ENCODE data around the gene UVSSA. TPM values are rescaled to one million over a fixed set of nuclear protein-coding genes. Genes with fewer than 3 reads are reported as not detected.

The UVSSA gene
- total and polyA plus RNA-seq, 8 donors: 9.2 to 30.9 (median 14.5) TPM

GRCh38 chr4:1362521-1362920, 15.5 kb downstream of the UVSSA start:
- Histone ChIP-seq H3K4me1 (no peaks in the 10 kb centered on the region), H3K36me3 (no peaks in the 10 kb centered on the region), H3K27me3 (no peaks in the 10 kb centered on the region), H3K4me3 (no peak overlapping the region), H3K27ac (no peak overlapping the region), H3K9me3 (no peaks in the 10 kb centered on the region)
- ATAC-seq: no peak
- FAIRE-seq: no peak
- WGBS, 2 donors: 93% methylated on average over 17 of the region's 17 CpGs
- peak in 1 of 6 donors; percentile 44 for DNase-seq
- intact Hi-C loops (cut with DNase I): no loop called here
- TF ChIP-seq, protein P1, sequence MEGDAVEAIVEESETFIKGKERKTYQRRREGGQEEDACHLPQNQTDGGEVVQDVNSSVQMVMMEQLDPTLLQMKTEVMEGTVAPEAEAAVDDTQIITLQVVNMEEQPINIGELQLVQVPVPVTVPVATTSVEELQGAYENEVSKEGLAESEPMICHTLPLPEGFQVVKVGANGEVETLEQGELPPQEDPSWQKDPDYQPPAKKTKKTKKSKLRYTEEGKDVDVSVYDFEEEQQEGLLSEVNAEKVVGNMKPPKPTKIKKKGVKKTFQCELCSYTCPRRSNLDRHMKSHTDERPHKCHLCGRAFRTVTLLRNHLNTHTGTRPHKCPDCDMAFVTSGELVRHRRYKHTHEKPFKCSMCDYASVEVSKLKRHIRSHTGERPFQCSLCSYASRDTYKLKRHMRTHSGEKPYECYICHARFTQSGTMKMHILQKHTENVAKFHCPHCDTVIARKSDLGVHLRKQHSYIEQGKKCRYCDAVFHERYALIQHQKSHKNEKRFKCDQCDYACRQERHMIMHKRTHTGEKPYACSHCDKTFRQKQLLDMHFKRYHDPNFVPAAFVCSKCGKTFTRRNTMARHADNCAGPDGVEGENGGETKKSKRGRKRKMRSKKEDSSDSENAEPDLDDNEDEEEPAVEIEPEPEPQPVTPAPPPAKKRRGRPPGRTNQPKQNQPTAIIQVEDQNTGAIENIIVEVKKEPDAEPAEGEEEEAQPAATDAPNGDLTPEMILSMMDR (IDR thresholded peaks at IDR 0.05): no peak

- no peak overlapping the region for H3K4me3 ChIP-seq
- ATAC-seq (no peak), DNase-seq (peak in 1 of 6 donors; percentile 0), FAIRE-seq (no peak)
- H3K9me3 ChIP-seq: no peaks in the 10 kb centered on the region
- intact Hi-C loops (cut with DNase I): no loop called here
- no peaks in the 10 kb centered on the region for H3K36me3 ChIP-seq
- no peaks in the 10 kb centered on the region for H3K27me3 ChIP-seq
- TF ChIP-seq, protein P1 (IDR thresholded peaks at IDR 0.05): no peak
- H3K27ac ChIP-seq: no peak overlapping the region
- H3K4me1 ChIP-seq: no peaks in the 10 kb centered on the region
- WGBS, 2 donors: 86 to 92% methylated on average over 11 of the region's 11 CpGs
Observed at GRCh38 chr4:1363513-1363912, 16.5 kb downstream of the UVSSA start.

DNA sequence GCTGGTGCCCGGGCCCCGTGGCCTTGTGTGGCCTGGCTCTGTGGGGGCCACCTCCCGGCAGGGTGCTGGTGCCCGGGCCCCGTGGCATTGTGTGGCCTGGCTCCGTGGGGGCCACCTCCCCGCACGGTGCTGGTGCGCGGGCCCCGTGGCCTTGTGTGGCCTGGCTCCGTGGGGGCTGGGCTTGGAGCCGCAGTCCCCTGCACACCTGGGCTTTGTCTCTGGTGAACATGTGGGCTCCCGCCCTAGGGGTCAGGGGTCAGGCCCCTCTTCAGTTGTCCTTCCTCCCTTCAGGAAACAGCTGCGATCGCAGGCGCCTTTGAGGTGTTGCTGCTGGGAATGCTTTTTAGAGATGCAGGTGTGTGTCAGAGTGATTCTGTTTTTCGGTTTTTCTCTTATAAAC, 17.2 kb downstream of the UVSSA start:
- no peaks in the 10 kb centered on the region for H3K36me3 ChIP-seq
- DNase-seq: peak in 2 of 6 donors; percentile 17 to 50
- intact Hi-C loops (cut with DNase I): no loop called here
- no peak for ATAC-seq
- no peaks in the 10 kb centered on the region for H3K9me3 ChIP-seq
- TF ChIP-seq, protein P1 (IDR thresholded peaks at IDR 0.05): no peak
- no peaks in the 10 kb centered on the region for H3K4me1 ChIP-seq
- H3K4me3 ChIP-seq: no peak overlapping the region
- no peaks in the 10 kb centered on the region for H3K27me3 ChIP-seq
- H3K27ac ChIP-seq: no peak overlapping the region
- 87 to 94% methylated on average over 16 to 17 of the region's 18 CpGs for WGBS, 2 donors
- FAIRE-seq: no peak

DNA sequence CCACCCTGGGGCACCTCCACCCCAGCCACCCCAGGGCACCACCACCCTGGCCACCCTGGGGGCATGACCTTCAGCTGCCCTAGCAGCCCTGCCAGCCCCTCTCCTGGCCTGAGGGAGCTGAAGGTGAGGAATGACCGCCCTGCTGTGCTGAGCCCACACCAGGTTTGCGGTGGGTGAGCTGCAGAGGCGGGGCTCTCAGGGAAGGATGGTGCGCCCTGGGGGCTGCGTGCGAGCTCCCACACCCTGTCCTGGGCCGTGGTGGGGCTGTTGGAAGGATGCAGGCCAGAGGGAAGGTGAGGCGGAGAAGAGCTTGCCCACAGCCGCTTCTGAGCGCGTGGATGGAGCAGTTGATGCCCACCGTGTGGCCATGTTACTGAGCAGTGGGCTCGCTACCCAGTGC, 17.7 kb downstream of the UVSSA start:
- TF ChIP-seq, protein P1 (IDR thresholded peaks at IDR 0.05): no peak
- H3K36me3 ChIP-seq: no peaks in the 10 kb centered on the region
- FAIRE-seq (no peak), ATAC-seq (no peak), DNase-seq (peak in 2 of 6 donors; percentile 15 to 61)
- H3K4me3 ChIP-seq: no peak overlapping the region
- WGBS, 2 donors: 96 to 97% methylated on average over 13 of the region's 13 CpGs
- no peaks in the 10 kb centered on the region for H3K4me1 ChIP-seq
- H3K9me3 ChIP-seq: no peaks in the 10 kb centered on the region
- no peak overlapping the region for H3K27ac ChIP-seq
- intact Hi-C loops (cut with DNase I): no loop called here
- no peaks in the 10 kb centered on the region for H3K27me3 ChIP-seq

DNA sequence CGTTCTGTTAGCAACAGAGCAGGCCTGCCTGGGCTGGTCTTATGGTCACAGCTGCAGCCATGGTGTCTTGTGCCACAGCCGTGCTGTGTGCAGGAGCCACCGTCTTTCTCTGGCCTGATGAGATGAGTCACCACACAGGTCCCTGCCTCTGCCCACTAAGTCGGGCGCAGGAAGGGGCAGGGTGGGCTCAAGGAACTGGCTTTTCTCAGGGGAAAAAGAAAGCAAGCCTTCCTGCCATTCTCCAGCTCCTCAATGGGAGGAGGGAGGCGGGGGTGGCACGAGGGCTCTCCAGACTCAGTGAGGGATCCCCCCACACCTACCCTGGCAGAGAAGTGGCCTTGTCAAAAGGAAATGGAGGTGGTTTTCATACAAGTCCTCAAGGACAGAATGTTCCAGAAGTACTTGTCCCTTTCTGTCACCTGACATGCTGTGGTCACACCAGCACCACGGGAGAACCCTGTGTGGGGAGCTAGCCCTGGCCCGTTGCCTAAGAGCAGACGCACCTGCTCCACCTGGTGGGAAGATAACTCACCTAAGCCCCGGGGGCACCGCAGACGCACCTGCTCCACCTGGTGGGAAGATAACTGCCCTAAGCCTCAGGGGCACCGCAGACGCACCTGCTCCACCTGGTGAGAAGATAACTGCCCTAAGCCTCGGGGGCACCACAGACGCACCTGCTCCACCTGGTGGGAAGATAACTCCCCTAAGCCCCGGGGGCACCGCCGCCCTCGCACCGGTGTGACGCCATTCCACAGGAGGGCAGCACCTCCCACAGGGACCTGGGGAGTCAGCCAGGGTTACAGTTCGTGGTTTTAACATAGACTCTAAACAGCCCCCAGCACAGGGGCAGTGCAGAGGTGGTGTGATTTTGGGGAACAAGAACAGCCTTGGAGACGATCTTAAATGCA, 18.5 kb downstream of the UVSSA start:
- 69% methylated on average over 25 of the region's 25 CpGs for WGBS, 2 donors
- peak in 2 of 4 donors; percentile 27 to 62 for ATAC-seq

More for the DNA sequence above, 18.5 kb downstream of the UVSSA start:
- H3K27ac ChIP-seq: no peak overlapping the region
- H3K4me3 ChIP-seq: no peak overlapping the region
- H3K27me3 ChIP-seq: no peaks in the 10 kb centered on the region
- no peaks in the 10 kb centered on the region for H3K9me3 ChIP-seq
- FAIRE-seq: no peak
- H3K4me1 ChIP-seq: no peaks in the 10 kb centered on the region
- DNase-seq: peak in 3 of 6 donors; percentile 45 to 69 (median 50)
- TF ChIP-seq, protein P1 (IDR thresholded peaks at IDR 0.05): no peak
- intact Hi-C loops (cut with DNase I): no loop called here
- H3K36me3 ChIP-seq: no peaks in the 10 kb centered on the region

All from pancreas (tissue), 10 donors.